ENCODE results near the gene RBMXL3.

The RBMXL3 gene

DNA sequence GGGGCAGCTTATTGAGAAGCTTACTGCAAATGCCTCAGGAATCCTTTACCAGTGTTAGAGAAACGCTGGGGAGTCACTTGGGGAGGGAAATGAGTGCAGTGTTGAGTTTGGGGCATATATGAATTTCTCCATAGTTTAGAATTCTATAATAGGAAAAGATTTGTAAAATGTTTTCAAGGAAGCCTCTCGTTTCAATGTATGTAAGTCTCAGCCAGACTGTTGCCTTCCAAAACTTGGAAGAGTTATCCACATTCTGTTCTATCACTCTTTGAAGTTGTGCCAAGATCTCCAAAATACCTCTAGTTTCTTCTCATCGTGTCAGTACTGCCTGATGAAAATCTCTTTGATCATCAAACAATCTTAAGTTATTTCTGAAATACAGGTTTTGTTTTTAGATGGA, 45.3 kb downstream of the RBMXL3 start:
- DNase-seq = no peak

DNA sequence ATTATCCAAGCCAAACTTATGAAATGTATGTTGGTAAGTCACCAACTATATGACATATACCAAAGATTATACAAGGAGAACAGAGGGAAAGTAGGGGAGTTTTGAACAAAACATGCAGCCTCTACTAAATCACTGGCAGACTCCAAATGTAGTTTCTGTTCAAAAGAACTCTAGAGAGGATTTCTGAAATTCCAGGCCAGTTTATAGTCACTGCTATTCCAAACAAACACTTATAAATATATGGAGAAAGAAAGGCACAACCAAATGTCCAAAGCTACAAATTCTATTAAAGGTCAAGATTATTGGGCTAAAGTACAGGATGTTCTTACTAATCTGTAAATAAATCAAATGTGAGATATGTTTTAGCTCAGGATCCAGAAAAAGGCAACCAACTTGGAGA, 47.4 kb downstream of the RBMXL3 start:
- no peak for DNase-seq

GRCh38 chrX:115237056-115237455, 47.8 kb downstream of the RBMXL3 start:
- no peak for DNase-seq
